M059J (cell line): ENCODE results near the gene TULP4. TPM values are rescaled to one million over a fixed set of nuclear protein-coding genes. Genes with fewer than 3 reads are reported as not detected.
"Not testable (repeated sequence)": the region's sequence is repeated elsewhere in the genome, so short reads cannot be mapped to it uniquely, and the experiment has no call there.

Experiments
- DNase-seq: peaks from one replicate; pipeline ENCODE4 v3.0.0-alpha.2; 2012; ENCODE audit warnings: low read depth
- total RNA-seq: library from RNA; depleted of rRNA; stranded (reverse); fragments of >200 nt; shearing (Covaris generic); gene quantifications from 2 replicates; pipeline ENCODE4 v1.2.3, GENCODE V29; 2014

Gene TULP4
- total RNA-seq, 1 experiment from 2014 or later = 82.3 TPM

GRCh38 chr6:158501360-158502262 lies 189.3 kb downstream of the TULP4 start:
- DNase-seq = no peak

GRCh38 chr6:158502263-158502950 lies 190.1 kb downstream of the TULP4 start:
- no peak for DNase-seq

- no peak for DNase-seq
Measured at GRCh38 chr6:158503222-158503621, 191.0 kb downstream of the TULP4 start.

DNA sequence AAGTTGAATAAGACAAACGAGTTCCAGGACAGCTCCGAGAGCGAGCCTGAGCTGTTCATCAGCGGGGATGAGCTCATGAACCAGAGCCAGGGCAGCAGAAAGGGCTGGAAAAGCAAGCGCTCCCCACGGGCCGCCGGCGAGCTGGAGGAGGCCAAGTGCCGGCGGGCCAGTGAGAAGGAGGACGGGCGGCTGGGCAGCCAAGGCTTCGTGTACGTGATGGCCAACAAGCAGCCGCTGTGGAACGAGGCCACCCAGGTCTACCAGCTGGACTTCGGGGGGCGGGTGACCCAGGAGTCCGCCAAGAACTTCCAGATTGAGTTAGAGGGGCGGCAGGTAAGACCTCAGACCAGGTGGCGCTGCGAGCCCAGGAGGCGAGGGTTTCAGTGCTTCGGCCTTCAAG lies 191.6 kb downstream of the TULP4 start:
- no peak for DNase-seq

DNA sequence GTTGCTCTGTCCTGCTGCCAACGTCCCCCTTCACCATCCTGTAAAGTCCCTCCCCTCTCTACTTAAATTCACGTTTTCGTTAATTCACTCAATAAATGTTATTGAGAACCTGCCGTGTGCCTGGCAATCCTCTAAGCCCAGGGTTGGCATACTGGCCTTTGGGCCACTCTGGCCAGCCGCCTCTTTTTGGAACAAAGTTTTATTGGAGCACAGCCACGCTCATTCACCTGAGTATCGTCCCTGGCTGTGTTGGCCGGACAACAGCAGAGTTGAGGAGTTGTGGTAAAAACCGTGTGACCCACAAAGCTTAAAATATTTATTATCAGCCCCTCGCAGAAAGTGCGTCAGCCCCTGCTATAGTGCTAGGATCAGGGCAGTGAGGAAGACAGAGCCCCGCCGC lies 192.9 kb downstream of the TULP4 start:
- no peak for DNase-seq

DNA sequence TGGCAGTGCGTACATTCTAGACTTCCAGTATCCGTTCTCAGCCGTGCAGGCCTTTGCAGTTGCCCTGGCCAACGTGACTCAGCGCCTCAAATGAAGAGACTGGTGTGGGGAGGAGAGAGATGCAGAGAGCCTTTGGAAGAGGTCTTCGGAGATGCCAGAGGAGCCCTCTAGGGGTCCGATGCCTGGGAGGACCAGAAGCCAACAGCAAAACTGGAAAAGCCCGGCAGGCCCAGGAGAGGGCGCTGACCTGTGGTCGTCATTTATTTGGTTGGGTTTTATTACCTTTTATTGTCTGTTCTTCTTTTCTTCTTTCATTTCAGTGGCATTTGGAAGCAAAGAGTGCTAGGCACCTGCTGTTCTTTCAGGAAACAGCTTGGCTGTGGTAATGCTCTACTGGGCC lies 194.3 kb downstream of the TULP4 start:
- DNase-seq = no peak

GRCh38 chr6:158507174-158507573 lies 194.9 kb downstream of the TULP4 start:
- DNase-seq = no peak

GRCh38 chr6:158508450-158508849 lies 196.2 kb downstream of the TULP4 start:
- no peak for DNase-seq

DNA sequence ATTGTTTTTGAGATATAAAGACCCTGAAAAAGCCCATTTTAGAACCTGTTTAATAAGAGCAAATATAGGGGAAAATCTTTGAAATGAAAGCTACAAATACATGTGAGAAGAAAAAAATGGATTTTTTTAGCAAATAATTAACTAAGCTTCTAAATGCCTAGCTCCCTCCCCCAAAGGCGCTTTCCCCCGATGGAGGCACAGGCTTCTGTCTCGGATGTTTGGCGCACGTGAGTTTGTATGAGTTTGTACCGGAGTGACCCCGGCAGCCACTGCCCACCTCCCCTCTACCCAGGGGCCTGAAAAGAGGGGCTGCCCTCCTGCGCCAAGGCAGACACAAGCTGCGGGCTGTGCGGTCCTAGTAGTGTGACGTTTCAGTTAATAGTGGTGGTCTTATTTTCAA lies 197.2 kb downstream of the TULP4 start:
- DNase-seq = no peak

- DNase-seq = no peak
Measured at GRCh38 chr6:158512809-158513208, 200.5 kb downstream of the TULP4 start.

DNA sequence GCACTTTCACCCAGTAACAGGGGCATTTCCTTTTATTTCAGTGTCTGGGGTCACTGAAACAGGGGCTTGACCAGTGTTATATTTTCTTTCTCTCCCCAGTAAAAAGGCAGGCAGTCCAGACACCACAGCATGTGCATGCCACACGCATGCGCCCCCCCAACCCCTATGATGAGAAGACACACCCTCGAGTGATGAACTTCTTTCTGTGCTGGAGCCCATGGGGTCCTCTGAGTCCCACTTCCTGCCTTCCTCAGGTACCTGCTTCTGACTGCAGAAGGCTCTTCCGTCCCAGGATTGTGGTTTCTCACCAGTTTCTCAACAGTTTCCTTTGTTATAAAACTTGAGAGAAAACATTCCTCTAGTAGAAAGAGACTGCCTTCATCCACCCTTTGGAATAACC lies 201.9 kb downstream of the TULP4 start:
- DNase-seq = no peak

DNA sequence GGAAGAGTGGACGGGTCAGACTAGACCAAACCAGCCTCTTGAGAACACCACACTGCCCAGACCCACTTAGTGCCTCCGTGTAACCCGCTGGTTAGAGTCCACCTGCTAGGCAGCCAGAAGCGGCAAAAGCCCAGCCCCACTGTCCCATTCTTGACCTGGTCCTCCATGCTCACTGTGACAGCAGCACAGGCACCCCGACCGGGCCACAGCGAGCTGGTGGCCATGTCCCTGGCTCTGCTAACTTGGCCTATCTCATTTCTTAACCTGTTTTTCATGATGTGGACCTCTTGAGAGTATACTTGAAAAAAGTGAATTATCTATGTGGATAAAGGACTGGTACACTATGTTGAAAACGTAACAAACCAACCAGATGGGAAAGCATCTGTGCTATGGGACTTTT lies 202.7 kb downstream of the TULP4 start:
- DNase-seq = no peak

- DNase-seq = no peak
Measured at GRCh38 chr6:158516098-158516497, 203.8 kb downstream of the TULP4 start.

DNA sequence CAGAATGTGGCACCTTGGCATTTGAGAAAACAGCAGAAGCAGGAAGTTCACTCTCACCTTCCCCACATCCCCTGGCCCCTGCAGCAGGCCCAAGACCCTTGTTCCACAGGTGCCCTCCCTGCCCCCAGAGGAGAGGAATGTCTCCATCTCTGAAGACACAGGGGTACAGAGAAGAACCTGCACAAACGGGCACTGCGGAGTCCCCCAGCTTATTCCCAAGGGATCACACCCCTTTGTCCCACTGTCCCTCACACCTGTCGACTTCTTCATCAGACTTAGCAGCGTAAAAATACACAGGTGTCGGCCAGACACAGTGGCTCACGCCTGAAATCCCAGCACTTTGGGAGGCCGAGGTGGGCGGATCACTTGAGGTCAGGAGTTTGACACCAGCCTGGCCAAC lies 204.8 kb downstream of the TULP4 start:
- DNase-seq = no peak

DNA sequence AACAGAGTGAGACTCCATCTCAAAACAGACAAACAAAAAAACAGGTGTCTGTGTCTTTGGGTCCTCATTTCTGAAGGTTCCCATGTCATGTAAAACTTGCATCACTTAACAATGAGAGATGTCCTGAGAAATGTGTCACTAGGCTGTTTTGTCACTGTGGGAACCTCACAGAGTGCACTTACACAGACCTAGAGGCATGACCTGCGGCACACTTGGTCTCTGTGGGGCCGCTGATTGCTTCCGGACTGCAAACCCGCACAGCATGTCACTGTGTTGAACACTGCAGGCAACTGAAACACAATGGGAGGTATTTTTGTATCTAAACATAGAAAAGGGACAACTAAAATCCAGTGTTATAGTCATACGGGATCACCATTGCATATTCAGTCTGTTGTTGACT lies 205.3 kb downstream of the TULP4 start:
- DNase-seq = peak; percentile 19

GRCh38 chr6:158518191-158519127 lies 206.2 kb downstream of the TULP4 start:
- DNase-seq = peak; percentile 91

DNA sequence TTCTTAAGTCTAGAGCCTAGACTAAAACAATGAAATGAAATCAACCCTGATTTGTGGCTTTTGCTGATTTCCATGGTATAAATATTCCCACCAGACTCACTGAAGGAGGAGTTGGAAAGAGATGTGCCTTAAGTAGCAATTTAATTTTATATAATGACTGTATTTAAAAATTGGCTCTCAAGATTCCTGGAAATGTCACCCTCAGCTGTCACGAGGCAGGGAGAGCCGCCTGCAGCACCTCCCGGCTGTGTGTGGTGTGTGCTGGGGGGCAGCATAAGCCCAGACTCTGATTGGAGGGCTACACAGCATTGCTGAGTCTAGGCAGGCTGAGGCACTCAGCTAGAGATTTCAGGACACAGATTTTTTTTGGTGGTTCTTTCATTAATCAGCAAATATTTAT lies 207.0 kb downstream of the TULP4 start:
- DNase-seq = no peak

- DNase-seq = no peak
Measured at GRCh38 chr6:158519761-158520160, 207.5 kb downstream of the TULP4 start.

DNA sequence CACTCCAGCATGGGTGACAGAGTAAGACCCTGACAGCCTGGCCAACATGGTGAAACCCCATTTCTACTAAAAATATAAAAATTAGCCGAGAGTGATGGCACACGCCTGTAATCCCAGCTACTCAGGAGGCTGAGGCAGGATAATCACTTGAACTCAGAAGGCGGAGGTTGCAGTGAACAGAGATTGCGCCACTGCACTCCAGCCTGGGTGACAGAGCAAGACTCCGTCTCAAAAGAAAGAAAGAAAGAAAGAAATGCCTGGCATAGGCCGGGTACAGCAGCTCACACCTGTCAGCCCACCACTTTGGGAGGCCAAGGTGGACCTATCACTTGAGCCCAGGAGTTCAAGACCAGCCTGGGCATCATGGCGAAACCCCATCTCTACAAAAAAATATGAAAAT lies 208.7 kb downstream of the TULP4 start:
- DNase-seq = not testable (repeated sequence)

DNA sequence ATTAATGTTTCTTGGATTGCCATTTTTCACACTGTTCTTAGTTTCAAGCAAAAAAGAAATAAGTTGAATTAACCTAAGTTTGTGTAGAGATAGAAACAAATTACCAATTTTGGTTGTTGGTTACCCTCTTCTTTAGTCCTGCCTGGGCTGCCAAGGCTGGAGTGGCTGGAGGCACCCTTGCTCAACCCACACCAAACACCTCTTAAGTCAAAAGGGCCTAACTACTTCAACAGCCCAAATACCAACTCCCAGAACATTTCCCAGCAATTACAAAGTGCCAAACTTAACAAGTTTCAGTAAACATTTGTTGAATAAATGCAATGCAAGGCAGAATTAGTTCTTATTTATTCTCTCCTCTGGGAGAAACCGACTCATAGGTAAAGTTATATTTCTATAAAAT lies 209.5 kb downstream of the TULP4 start:
- DNase-seq = no peak

GRCh38 chr6:158522616-158523015 lies 210.4 kb downstream of the TULP4 start:
- DNase-seq = no peak

DNA sequence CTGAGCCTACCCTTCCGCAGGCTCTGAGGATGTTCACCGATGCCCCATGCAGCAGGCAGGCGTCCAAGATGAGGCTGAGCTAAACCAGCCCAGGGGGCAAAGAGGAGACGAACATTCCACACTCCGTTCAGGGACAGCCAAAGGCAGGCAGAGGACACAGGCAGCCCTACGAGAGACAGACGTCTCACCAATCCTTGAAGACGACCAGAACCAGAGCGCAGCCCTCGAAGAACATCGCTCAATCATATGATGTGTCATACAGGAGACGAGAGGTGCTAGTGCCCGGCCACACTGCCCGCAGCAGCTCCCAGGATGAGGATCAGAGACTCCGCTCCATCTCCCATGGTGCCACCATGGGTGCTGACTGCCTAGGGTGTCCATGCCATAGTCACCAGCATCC lies 212.0 kb downstream of the TULP4 start:
- no peak for DNase-seq
